ENCODE results near the gene CRMP1.

The CRMP1 gene

DNA sequence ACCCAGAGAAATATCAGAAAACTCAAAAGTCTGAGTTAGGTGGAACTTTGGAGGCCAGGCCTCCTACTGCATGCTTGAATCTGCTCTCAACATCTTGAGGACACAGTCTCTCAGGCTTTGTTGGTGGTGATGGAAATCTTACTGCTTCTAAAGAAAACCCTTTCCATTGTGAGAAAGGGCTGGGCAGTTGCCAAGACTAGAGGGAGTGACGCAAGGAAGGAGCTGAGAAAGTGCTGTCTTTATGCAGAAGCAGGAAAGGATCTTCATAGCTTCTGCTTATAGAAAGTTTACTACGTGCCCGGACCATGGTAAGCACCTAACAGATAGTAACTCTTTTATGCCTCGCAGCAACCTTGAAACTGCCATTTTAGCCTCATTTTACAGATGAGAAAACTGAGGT is 2.4 kb upstream of the CRMP1 start:
- Histone ChIP-seq H3K9me3 (ENCODE audit: insufficient read depth, low read depth, low read length) (no peaks in the 10 kb centered on the region; the same call in 1 of the 2 replicates), H3K4me2 (ENCODE audit: low read depth, low read length, poor library complexity, severe bottlenecking) (no peak overlapping the region), H3K4me3 (ENCODE audit: low read length, poor library complexity, severe bottlenecking) (no peak overlapping the region), H2AFZ (ENCODE audit: low read length) (no peak overlapping the region), H3F3A (ENCODE audit: low read depth) (no peaks in the 10 kb centered on the region), H3K79me2 (ENCODE audit: insufficient read depth, low read length) (no peaks in the 10 kb centered on the region), H3K4me1 (ENCODE audit: insufficient read depth, low read length, poor library complexity, severe bottlenecking) (no peaks in the 10 kb centered on the region), H4K20me1 (ENCODE audit: insufficient read depth, low read length, poor library complexity, severe bottlenecking) (no peaks in the 10 kb centered on the region), H3K27me3 (ENCODE audit: insufficient read depth, low read length, poor library complexity, severe bottlenecking) (no peaks in the 10 kb centered on the region), H3K9ac (ENCODE audit: low read depth, low read length, poor library complexity, severe bottlenecking) (no peak overlapping the region), H3K9me2 (replicated peaks; ENCODE audit: low read depth, low read length) (no peaks in the 10 kb centered on the region), H3K36me3 (ENCODE audit: insufficient read depth, low read length) (no peaks in the 10 kb centered on the region)
- TF ChIP-seq, protein P1, sequence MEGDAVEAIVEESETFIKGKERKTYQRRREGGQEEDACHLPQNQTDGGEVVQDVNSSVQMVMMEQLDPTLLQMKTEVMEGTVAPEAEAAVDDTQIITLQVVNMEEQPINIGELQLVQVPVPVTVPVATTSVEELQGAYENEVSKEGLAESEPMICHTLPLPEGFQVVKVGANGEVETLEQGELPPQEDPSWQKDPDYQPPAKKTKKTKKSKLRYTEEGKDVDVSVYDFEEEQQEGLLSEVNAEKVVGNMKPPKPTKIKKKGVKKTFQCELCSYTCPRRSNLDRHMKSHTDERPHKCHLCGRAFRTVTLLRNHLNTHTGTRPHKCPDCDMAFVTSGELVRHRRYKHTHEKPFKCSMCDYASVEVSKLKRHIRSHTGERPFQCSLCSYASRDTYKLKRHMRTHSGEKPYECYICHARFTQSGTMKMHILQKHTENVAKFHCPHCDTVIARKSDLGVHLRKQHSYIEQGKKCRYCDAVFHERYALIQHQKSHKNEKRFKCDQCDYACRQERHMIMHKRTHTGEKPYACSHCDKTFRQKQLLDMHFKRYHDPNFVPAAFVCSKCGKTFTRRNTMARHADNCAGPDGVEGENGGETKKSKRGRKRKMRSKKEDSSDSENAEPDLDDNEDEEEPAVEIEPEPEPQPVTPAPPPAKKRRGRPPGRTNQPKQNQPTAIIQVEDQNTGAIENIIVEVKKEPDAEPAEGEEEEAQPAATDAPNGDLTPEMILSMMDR (conservative IDR thresholded peaks at IDR 0.05; ENCODE audit: low read length): no peak
- TF ChIP-seq EZH2phosphoT487 (IDR thresholded peaks at IDR 0.05; ENCODE audit: borderline replicate concordance): no peak

DNA sequence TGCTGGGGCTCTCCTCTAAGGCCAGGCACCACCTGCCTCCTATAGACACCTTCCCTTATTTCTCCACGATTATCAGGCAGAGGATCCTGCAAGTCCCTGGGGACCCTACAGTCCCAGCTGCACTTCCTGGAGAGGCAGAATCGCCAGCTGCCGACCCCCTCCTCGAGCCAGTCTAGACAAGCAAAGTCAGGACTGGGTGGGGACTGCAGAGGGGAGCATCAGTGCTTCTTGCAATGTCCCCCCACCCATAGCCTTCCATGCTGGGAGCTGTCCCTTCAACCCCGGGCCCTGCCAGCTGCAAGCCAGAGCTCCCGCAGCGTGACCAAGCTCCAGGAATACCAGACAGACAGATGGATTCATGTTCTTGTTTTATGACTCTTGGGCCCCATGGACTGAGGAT is 1.4 kb upstream of the CRMP1 start:
- Histone ChIP-seq H3K4me2 (ENCODE audit: low read depth, low read length, poor library complexity, severe bottlenecking) (no peak overlapping the region), H3K4me3 (ENCODE audit: low read length, poor library complexity, severe bottlenecking) (no peak overlapping the region), H3K36me3 (ENCODE audit: insufficient read depth, low read length) (no peaks in the 10 kb centered on the region), H3K27me3 (ENCODE audit: insufficient read depth, low read length, poor library complexity, severe bottlenecking) (no peaks in the 10 kb centered on the region), H3K79me2 (ENCODE audit: insufficient read depth, low read length) (no peaks in the 10 kb centered on the region), H3K9me2 (replicated peaks; ENCODE audit: low read depth, low read length) (no peaks in the 10 kb centered on the region), H3F3A (ENCODE audit: low read depth) (no peaks in the 10 kb centered on the region), H3K9me3 (ENCODE audit: insufficient read depth, low read depth, low read length) (no peaks in the 10 kb centered on the region; the same call in 1 of the 2 replicates), H3K4me1 (ENCODE audit: insufficient read depth, low read length, poor library complexity, severe bottlenecking) (no peaks in the 10 kb centered on the region), H4K20me1 (ENCODE audit: insufficient read depth, low read length, poor library complexity, severe bottlenecking) (no peaks in the 10 kb centered on the region), H2AFZ (ENCODE audit: low read length) (no peak overlapping the region), H3K9ac (ENCODE audit: low read depth, low read length, poor library complexity, severe bottlenecking) (no peak overlapping the region)
- TF ChIP-seq, protein P1 (conservative IDR thresholded peaks at IDR 0.05; ENCODE audit: low read length): no peak
- no peak for TF ChIP-seq EZH2phosphoT487 (IDR thresholded peaks at IDR 0.05; ENCODE audit: borderline replicate concordance)

DNA sequence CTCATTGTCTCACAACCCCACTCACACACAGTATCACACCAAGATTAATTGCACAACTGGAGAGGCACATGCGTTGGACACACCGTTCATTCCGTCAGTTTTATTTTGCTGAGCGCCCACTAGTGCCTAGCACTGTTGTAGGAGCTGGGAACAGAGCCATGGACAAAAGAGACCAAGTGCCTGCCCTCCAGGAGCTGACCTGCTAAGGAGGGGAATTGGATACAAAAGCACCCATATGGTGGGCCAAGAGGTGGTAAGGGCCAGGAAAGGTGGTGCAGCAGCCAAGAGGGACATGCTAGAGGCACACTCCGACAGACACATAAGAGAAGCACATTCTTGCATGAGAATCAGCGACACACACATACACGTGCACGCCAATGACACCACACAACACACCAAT is 705 bp upstream of the CRMP1 start:
- Histone ChIP-seq H3K79me2 (ENCODE audit: insufficient read depth, low read length) (no peaks in the 10 kb centered on the region), H3K9me2 (replicated peaks; ENCODE audit: low read depth, low read length) (no peaks in the 10 kb centered on the region), H3K36me3 (ENCODE audit: insufficient read depth, low read length) (no peaks in the 10 kb centered on the region), H2AFZ (ENCODE audit: low read length) (no peak overlapping the region), H3K9me3 (ENCODE audit: insufficient read depth, low read depth, low read length) (no peaks in the 10 kb centered on the region; the same call in 1 of the 2 replicates), H3K27me3 (ENCODE audit: insufficient read depth, low read length, poor library complexity, severe bottlenecking) (no peaks in the 10 kb centered on the region), H3F3A (ENCODE audit: low read depth) (no peaks in the 10 kb centered on the region), H3K4me2 (ENCODE audit: low read depth, low read length, poor library complexity, severe bottlenecking) (no peak overlapping the region), H4K20me1 (ENCODE audit: insufficient read depth, low read length, poor library complexity, severe bottlenecking) (no peaks in the 10 kb centered on the region), H3K9ac (ENCODE audit: low read depth, low read length, poor library complexity, severe bottlenecking) (no peak overlapping the region), H3K4me1 (ENCODE audit: insufficient read depth, low read length, poor library complexity, severe bottlenecking) (no peaks in the 10 kb centered on the region), H3K4me3 (ENCODE audit: low read length, poor library complexity, severe bottlenecking) (no peak overlapping the region)
- TF ChIP-seq EZH2phosphoT487 (IDR thresholded peaks at IDR 0.05; ENCODE audit: borderline replicate concordance): no peak
- TF ChIP-seq, protein P1 (conservative IDR thresholded peaks at IDR 0.05; ENCODE audit: low read length): no peak

All from Loucy (cell line).